KMS-11 (cell line): Measurements from ENCODE around the gene AUTS2.

Experiments
- H2AFZ ChIP-seq: fragments of 200-600 bp; sonication (generic); 2 replicates; pipeline ENCODE4 v1.6.1; 2016; ENCODE audit warnings: antibody characterized with exemption, mixed run types, low read depth
- H3K27ac ChIP-seq: fragments of 200-600 bp; sonication (generic); 2 replicates; pipeline ENCODE4 v1.6.1; 2016; ENCODE audit warnings: mild to moderate bottlenecking, mixed run types
- H3K27me3 ChIP-seq: fragments of 200-600 bp; sonication (generic); 2 replicates; pipeline ENCODE4 v1.6.1; 2017; ENCODE audit warnings: mild to moderate bottlenecking, low read depth, mixed run types, moderate library complexity; ENCODE audit not compliant: insufficient read depth
- H3K36me3 ChIP-seq: fragments of 200-600 bp; sonication (generic); 2 replicates; pipeline ENCODE4 v1.6.1; 2017; ENCODE audit warnings: mild to moderate bottlenecking, mixed run types; ENCODE audit not compliant: insufficient read depth
- H3K4me1 ChIP-seq: fragments of 200-600 bp; sonication (generic); 2 replicates; pipeline ENCODE4 v1.6.1; 2016; ENCODE audit warnings: mild to moderate bottlenecking, low read depth, mixed run types; ENCODE audit not compliant: poor library complexity, severe bottlenecking
- H3K4me2 ChIP-seq: fragments of 200-600 bp; sonication (generic); 2 replicates; pipeline ENCODE4 v1.7.0; 2016; ENCODE audit warnings: mild to moderate bottlenecking, mixed run types
- H3K4me3 ChIP-seq: fragments of 200-600 bp; sonication (generic); IDR thresholded peaks from 2 replicates; pipeline ENCODE4 v1.6.1; 2017; ENCODE audit warnings: low read depth, low read length, mixed read lengths; ENCODE audit not compliant: insufficient read depth
- H3K79me2 ChIP-seq: fragments of 200-600 bp; sonication (generic); 2 replicates; pipeline ENCODE4 v1.6.1; 2016; ENCODE audit warnings: low read depth, mixed run types; ENCODE audit not compliant: insufficient read depth
- H3K9ac ChIP-seq: fragments of 200-600 bp; sonication (generic); 2 replicates; pipeline ENCODE4 v1.6.1; 2016; ENCODE audit warnings: mild to moderate bottlenecking, mixed run types
- H4K20me1 ChIP-seq: fragments of 200-600 bp; sonication (generic); 2 replicates; pipeline ENCODE4 v1.6.1; 2016; ENCODE audit warnings: mild to moderate bottlenecking, mixed run types; ENCODE audit not compliant: insufficient read depth
- TF ChIP-seq, protein P1 (sequence below): fragments of 200-600 bp; sonication (generic); conservative IDR thresholded peaks from 2 replicates; pipeline ENCODE4 v1.6.1; 2017; ENCODE audit warnings: low read depth, mild to moderate bottlenecking, antibody characterized with exemption, low read length, moderate library complexity, mixed read lengths

The AUTS2 gene

DNA sequence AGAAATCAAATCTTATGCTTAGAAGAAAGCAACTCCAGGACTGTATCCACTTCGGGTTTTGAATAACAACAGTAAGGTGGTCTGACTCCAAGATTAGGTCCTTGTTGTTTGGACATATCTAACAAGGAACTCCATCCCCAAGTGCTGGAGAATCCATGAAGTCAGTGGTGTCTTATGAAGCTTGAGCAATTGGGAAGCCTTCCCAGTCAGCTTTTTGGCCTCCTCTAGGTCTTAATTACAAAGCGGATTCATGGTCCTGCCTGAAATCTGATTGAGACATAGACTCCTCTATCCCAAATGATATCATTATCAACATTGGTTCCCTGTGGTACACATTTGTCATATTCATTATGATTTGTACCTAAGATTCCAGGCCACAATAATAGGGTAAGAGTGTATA lies 642.6 kb downstream of the AUTS2 start:
- TF ChIP-seq, protein P1, sequence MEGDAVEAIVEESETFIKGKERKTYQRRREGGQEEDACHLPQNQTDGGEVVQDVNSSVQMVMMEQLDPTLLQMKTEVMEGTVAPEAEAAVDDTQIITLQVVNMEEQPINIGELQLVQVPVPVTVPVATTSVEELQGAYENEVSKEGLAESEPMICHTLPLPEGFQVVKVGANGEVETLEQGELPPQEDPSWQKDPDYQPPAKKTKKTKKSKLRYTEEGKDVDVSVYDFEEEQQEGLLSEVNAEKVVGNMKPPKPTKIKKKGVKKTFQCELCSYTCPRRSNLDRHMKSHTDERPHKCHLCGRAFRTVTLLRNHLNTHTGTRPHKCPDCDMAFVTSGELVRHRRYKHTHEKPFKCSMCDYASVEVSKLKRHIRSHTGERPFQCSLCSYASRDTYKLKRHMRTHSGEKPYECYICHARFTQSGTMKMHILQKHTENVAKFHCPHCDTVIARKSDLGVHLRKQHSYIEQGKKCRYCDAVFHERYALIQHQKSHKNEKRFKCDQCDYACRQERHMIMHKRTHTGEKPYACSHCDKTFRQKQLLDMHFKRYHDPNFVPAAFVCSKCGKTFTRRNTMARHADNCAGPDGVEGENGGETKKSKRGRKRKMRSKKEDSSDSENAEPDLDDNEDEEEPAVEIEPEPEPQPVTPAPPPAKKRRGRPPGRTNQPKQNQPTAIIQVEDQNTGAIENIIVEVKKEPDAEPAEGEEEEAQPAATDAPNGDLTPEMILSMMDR: no peak
- Histone ChIP-seq H3K79me2 (no peaks in the 10 kb centered on the region), H3K27me3 (no peaks in the 10 kb centered on the region), H3K4me3 (no peak overlapping the region), H3K4me1 (peaks cover 42% of the 10 kb centered on the region), H3K27ac (no peak overlapping the region), H3K4me2 (no peak overlapping the region), H3K36me3 (no peaks in the 10 kb centered on the region), H2AFZ (no peak overlapping the region), H3K9ac (no peak overlapping the region), H4K20me1 (no peaks in the 10 kb centered on the region)

DNA sequence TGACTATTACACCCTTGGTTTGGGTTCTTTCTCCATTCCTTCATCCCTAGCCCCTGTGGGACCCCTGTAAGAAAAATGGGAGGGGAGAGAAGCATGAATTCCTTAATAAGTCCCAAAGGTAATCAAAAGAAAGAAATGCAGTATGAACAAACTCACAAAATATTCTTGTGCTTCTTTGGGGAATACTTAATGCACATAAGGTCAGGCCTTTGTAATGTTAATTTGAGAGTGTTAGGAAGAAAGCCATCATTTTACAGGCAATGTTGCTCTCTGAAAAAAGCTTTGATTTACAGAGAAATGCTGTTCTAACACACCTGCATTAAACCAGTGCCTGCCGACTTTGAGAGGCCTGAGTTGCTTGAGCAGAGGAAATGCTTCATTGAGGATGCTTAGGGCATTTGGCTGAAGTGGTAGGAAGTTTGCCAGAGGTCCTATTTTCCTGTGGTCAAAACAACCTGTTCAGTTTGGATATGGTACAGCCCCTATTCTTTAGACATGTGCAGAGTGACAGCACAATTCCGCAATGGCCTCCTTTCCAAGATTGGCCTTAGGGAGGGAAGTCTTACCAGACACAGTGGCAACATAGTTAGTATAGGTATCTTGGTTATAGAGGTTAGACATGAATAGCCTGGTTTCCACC lies 643.4 kb downstream of the AUTS2 start:
- Histone ChIP-seq H3K9ac (no peak overlapping the region), H3K27ac (no peak overlapping the region), H3K36me3 (no peaks in the 10 kb centered on the region), H3K27me3 (no peaks in the 10 kb centered on the region), H3K79me2 (no peaks in the 10 kb centered on the region), H2AFZ (no peak overlapping the region), H3K4me1 (peaks cover 34% of the 10 kb centered on the region), H4K20me1 (no peaks in the 10 kb centered on the region), H3K4me3 (no peak overlapping the region), H3K4me2 (no peak overlapping the region)
- TF ChIP-seq, protein P1: no peak

DNA sequence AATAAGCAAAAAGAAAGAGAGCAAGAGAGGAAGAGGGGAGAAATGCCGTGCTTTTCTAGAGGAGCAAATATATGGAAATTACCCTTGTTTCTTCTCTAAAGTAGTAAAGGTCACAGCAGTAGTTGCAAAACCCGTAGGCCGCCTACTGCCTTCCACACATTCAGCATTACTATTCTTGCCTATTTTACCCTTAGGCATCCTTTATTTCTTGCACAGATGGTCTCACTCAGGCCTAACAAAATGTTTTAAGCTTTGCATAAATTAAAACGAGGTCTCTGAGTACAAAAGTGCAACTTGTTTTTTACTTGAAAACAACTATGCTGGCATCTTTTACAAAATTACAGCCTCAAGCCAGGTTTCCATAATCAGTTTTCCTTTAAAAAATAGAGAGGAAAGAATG lies 644.6 kb downstream of the AUTS2 start:
- no peaks in the 10 kb centered on the region for H3K27me3 ChIP-seq
- H4K20me1 ChIP-seq: no peaks in the 10 kb centered on the region
- no peaks in the 10 kb centered on the region for H3K79me2 ChIP-seq
- H3K27ac ChIP-seq: no peak overlapping the region
- H3K4me1 ChIP-seq: peaks cover 23% of the 10 kb centered on the region
- no peak overlapping the region for H3K4me3 ChIP-seq
- TF ChIP-seq, protein P1: no peak
- no peak overlapping the region for H3K4me2 ChIP-seq
- H3K9ac ChIP-seq: no peak overlapping the region
- no peaks in the 10 kb centered on the region for H3K36me3 ChIP-seq
- no peak overlapping the region for H2AFZ ChIP-seq

DNA sequence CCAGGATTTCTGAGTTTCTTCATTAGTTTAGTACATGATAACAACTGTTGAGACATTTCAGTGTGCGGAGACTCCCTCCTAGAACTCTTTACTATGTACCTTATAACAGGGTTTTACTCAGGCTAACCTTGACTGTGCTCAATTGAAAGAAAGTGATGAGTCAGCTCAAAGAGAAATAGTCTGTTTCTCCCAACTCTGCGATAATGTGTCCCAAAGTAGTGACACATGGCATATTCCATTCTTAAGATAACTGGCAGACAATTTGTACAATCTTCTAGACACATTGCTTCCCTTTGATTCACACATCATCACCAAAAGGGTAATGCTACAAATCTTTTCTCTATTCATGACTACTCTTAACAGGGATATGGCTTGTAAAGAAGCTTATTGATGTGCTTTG lies 645.2 kb downstream of the AUTS2 start:
- H3K9ac ChIP-seq: no peak overlapping the region
- H2AFZ ChIP-seq: no peak overlapping the region
- TF ChIP-seq, protein P1: no peak
- H3K4me1 ChIP-seq: peaks cover 18% of the 10 kb centered on the region
- no peak overlapping the region for H3K4me3 ChIP-seq
- no peak overlapping the region for H3K4me2 ChIP-seq
- no peak overlapping the region for H3K27ac ChIP-seq
- no peaks in the 10 kb centered on the region for H3K79me2 ChIP-seq
- no peaks in the 10 kb centered on the region for H3K36me3 ChIP-seq
- H3K27me3 ChIP-seq: no peaks in the 10 kb centered on the region
- H4K20me1 ChIP-seq: no peaks in the 10 kb centered on the region
